Naive thymus-derived CD4-positive, alpha-beta T cell (primary cell): Measurements from ENCODE around the gene PTPRF. TPM values are rescaled to one million over a fixed set of nuclear protein-coding genes. Genes with fewer than 3 reads are reported as not detected.

Experiments
- ATAC-seq: fragments of 150-1000 bp; cut with Tn5 transposase; 2 replicates; pipeline ENCODE4 v1.10.0; 2021; ENCODE audit warnings: mild to moderate bottlenecking, moderate library complexity
- CTCF ChIA-PET: fragments of 350-600 bp; sonication (Branson Sonifier 250); formaldehyde crosslinking; loops from one replicate; lab custom pipeline; 2021; ENCODE audit warnings: antibody characterized with exemption; lab: Charles Lee
- POLR2A ChIA-PET: fragments of 350-600 bp; sonication (Branson Sonifier 250); formaldehyde crosslinking; loops from one replicate; lab custom pipeline; 2021; ENCODE audit warnings: antibody characterized with exemption, inconsistent platforms; lab: Charles Lee
- DNase-seq, 9 donors: peaks; one replicate each; pipeline versions ENCODE4 v3.0.0 to v3.0.0-alpha.2; 2020 to 2022; ENCODE audit warnings: mixed read lengths in 1 of 9
- H3K27ac ChIP-seq: one replicate; pipeline ENCODE4 v1.7.0; 2013; ENCODE audit warnings: mild to moderate bottlenecking, low read depth, low read length, moderate library complexity
- H3K27me3 ChIP-seq, 2 donors: one replicate each; pipeline ENCODE4 v1.7.0; 2013; ENCODE audit warnings: low read length in 2 of 2, mild to moderate bottlenecking in 2 of 2, moderate library complexity in 2 of 2; ENCODE audit not compliant: control insufficient read depth in 2 of 2, insufficient read depth in 2 of 2
- H3K36me3 ChIP-seq, 3 experiments: 1 replicate in 2 of 3; 2 replicates in 1 of 3; pipeline ENCODE4 v1.7.0; 2013; ENCODE audit warnings: low read length in 3 of 3, mild to moderate bottlenecking in 3 of 3, moderate library complexity in 1 of 3; ENCODE audit not compliant: insufficient read depth in 3 of 3, control insufficient read depth in 2 of 3
- H3K4me1 ChIP-seq, 2 donors: one replicate each; pipeline ENCODE4 v1.7.0; 2013; ENCODE audit warnings: low read length in 2 of 2, mild to moderate bottlenecking in 2 of 2, moderate library complexity in 1 of 2; ENCODE audit not compliant: control insufficient read depth in 2 of 2, insufficient read depth in 2 of 2
- H3K4me3 ChIP-seq: 2 replicates; pipeline ENCODE4 v1.7.0; 2013; ENCODE audit warnings: mild to moderate bottlenecking, low read length
- H3K9me3 ChIP-seq, 3 experiments: 1 replicate in 2 of 3; 2 replicates in 1 of 3; pipeline ENCODE4 v1.7.0; 2013; ENCODE audit warnings: low read length in 3 of 3; ENCODE audit not compliant: control insufficient read depth in 2 of 3
- H3K27ac Mint-ChIP-seq, 9 donors: one replicate each; pipeline ENCODE4 v1.8.0; 2020 to 2022; ENCODE audit warnings: mixed read lengths in 9 of 9, mild to moderate bottlenecking in 8 of 9, moderate library complexity in 5 of 9, inconsistent platforms in 2 of 9
- H3K27me3 Mint-ChIP-seq, 5 donors: one replicate each; pipeline ENCODE4 v1.8.0; 2021 to 2022; ENCODE audit warnings: mixed read lengths in 5 of 5, mild to moderate bottlenecking in 1 of 5
- H3K36me3 Mint-ChIP-seq, 5 donors: one replicate each; pipeline ENCODE4 v1.8.0; 2020 to 2022; ENCODE audit warnings: mixed read lengths in 5 of 5, mild to moderate bottlenecking in 3 of 5, inconsistent platforms in 1 of 5
- H3K4me1 Mint-ChIP-seq, 7 donors: one replicate each; pipeline ENCODE4 v1.8.0; 2020 to 2022; ENCODE audit warnings: mixed read lengths in 7 of 7, mild to moderate bottlenecking in 3 of 7, inconsistent platforms in 1 of 7
- H3K4me3 Mint-ChIP-seq, 10 donors: one replicate each; pipeline ENCODE4 v1.8.0; 2020 to 2022; ENCODE audit warnings: mild to moderate bottlenecking in 10 of 10, mixed read lengths in 10 of 10, moderate library complexity in 6 of 10, inconsistent platforms in 2 of 10
- H3K9me3 Mint-ChIP-seq, 11 donors: one replicate each; pipeline ENCODE4 v1.8.0; 2020 to 2022; ENCODE audit warnings: mixed read lengths in 11 of 11, mild to moderate bottlenecking in 4 of 11, inconsistent platforms in 1 of 11, moderate library complexity in 1 of 11
- intact Hi-C, 2 donors: fragments of 100-400 bp; cut with micrococcal nuclease; formaldehyde crosslinking; loops; one replicate each; pipeline ENCODE4 v1.15.1; 2023
- polyA plus RNA-seq, 2 donors: library from polyadenylated mRNA; unstranded; fragments of 300-500 nt; fragmentation: Illumina TruSeq; gene quantifications; one replicate each; pipeline ENCODE4 v1.2.3, GENCODE V29; 2021
- total RNA-seq, 6 experiments: library from RNA in 5 of 6; stranded (reverse) in 5 of 6; gene quantifications; 1 replicate in 5 of 6; 2 replicates in 1 of 6; pipeline ENCODE4 v1.2.3 and lab custom pipeline; 2021 to 2026

Gene PTPRF
- total and polyA plus RNA-seq, 7 experiments from 2014 or later: 0.49 to 2.3 (median 1.8) TPM; not detected in 4

DNA sequence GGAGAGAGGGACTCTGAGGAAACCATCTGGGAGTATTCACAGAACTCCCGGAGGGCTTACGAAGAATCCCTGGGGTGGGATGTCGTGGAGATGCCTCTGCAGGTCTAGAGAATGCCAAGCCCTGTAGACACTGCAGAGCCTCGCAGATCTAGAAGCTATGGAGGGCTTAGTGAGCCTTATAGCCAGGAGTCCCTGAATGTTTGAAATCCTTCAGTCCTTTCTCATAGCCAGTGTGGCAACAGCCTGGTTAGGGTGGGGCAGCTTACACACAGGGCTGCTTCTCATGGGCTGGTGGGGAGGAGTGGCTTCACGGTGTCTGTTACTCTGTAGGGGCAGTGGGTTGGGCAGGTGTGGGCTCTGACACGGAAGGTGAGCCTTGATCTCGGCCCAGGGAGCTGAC is 75.1 kb downstream of the PTPRF start:
- H3K27me3 ChIP-seq: no peaks in the 10 kb centered on the region
- no peak for DNase-seq
- Mint-ChIP-seq H3K27ac (no peak overlapping the region), H3K9me3 (peaks cover 0 to 1% (median 0%) of the 10 kb centered on the region in 11 donors), H3K36me3 (no peaks in the 10 kb centered on the region), H3K4me3 (no peak overlapping the region), H3K27me3 (no peaks in the 10 kb centered on the region), H3K4me1 (no peaks in the 10 kb centered on the region)
- no peak overlapping the region for H3K4me3 ChIP-seq
- no peaks in the 10 kb centered on the region for H3K4me1 ChIP-seq
- CTCF ChIA-PET: interaction anchor here (0.6 kb wide), 1 partner anchor 789 kb away, joined by 3 read pairs; no protein-coding TSS in a partner anchor
- intact Hi-C loops: no loop called here
- ATAC-seq: no peak
- no peak overlapping the region for H3K27ac ChIP-seq
- H3K9me3 ChIP-seq: no peaks in the 10 kb centered on the region
- POLR2A ChIA-PET: no interaction called here
- no peaks in the 10 kb centered on the region for H3K36me3 ChIP-seq

DNA sequence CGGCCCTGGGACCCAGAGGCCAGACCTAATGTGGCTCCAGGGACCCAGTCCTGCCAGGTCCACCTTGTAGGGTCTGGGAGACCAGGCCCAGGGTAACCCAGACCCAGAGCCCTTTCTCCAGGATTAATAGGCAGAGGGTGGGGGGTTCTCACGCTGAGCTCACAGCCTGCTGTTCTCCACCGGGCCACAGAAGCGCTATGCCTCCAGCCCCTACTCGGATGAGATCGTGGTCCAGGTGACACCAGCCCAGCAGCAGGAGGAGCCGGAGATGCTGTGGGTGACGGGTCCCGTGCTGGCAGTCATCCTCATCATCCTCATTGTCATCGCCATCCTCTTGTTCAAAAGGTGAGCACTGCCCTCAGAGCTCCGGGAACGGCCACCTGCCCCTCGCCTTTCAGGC is 75.9 kb downstream of the PTPRF start:
- ATAC-seq (no peak), DNase-seq (no peak)
- Histone ChIP-seq H3K27ac (no peak overlapping the region), H3K4me3 (no peak overlapping the region), H3K4me1 (no peaks in the 10 kb centered on the region), H3K27me3 (no peaks in the 10 kb centered on the region), H3K9me3 (no peaks in the 10 kb centered on the region), H3K36me3 (no peaks in the 10 kb centered on the region)
- POLR2A ChIA-PET: no interaction called here
- H3K27ac Mint-ChIP-seq: no peak overlapping the region
- intact Hi-C loops: no loop called here
- CTCF ChIA-PET: no interaction called here
- peaks cover 0 to 1% (median 0%) of the 10 kb centered on the region in 11 donors for H3K9me3 Mint-ChIP-seq
- no peak overlapping the region for H3K4me3 Mint-ChIP-seq
- no peaks in the 10 kb centered on the region for H3K27me3 Mint-ChIP-seq
- H3K36me3 Mint-ChIP-seq: no peaks in the 10 kb centered on the region
- peaks cover 0 to 3% (median 0%) of the 10 kb centered on the region in 7 donors for H3K4me1 Mint-ChIP-seq

DNA sequence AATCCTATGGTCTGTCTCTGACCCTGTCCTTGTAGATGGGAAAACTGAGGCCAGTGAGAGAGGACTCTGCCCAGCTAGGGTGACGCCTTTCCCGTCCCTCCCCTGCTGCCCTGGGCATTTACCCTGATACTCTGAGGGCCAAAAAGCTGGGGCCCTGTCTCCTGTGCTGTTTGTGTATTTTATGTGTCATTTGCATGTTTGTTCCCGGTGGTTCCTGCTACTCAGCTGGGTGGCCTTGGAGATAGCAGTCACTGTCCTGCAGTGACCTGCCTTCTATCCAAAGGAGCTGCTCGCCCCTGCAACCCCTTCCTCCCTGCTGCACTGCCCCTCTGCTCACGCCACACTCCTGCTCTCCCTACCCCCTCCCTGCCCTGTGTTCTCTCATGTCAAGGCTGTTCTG is 78.1 kb downstream of the PTPRF start:
- no peaks in the 10 kb centered on the region for H3K36me3 Mint-ChIP-seq
- H3K27me3 Mint-ChIP-seq: no peaks in the 10 kb centered on the region
- H3K27ac Mint-ChIP-seq: no peak overlapping the region
- peaks cover 0 to 5% (median 0%) of the 10 kb centered on the region in 7 donors for H3K4me1 Mint-ChIP-seq
- H3K4me3 Mint-ChIP-seq: no peak overlapping the region
- Histone ChIP-seq H3K27me3 (no peaks in the 10 kb centered on the region), H3K4me3 (no peak overlapping the region), H3K9me3 (no peaks in the 10 kb centered on the region), H3K4me1 (no peaks in the 10 kb centered on the region), H3K27ac (no peak overlapping the region), H3K36me3 (no peaks in the 10 kb centered on the region)
- no peak for DNase-seq
- POLR2A ChIA-PET: no interaction called here
- ATAC-seq: no peak
- H3K9me3 Mint-ChIP-seq: peaks cover 0 to 1% (median 0%) of the 10 kb centered on the region in 11 donors
- CTCF ChIA-PET: no interaction called here
- intact Hi-C loops: no loop called here

DNA sequence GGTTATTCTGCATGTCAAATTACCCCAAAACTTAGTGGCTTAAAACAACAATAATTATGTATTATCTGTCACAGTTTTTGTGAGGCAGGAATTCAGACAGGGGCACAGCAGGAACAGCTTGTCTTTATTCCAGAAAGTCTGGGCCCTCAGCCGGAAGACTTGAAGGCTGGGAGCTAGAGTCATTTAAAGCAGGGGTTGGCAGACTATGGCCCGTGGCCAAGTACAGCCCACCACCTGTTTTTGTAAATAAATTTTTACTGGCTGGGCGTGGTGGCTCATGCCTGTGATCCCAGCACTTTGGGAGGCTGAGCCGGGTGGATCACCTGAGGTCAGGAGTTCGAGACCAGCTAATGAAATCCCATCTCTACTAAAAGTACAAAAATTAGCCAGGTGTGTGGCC is 79.7 kb downstream of the PTPRF start:
- Mint-ChIP-seq H3K9me3 (peaks cover 0 to 1% (median 0%) of the 10 kb centered on the region in 11 donors), H3K27ac (no peak overlapping the region), H3K4me1 (peaks cover 0 to 5% (median 0%) of the 10 kb centered on the region in 7 donors), H3K27me3 (no peaks in the 10 kb centered on the region), H3K36me3 (no peaks in the 10 kb centered on the region), H3K4me3 (no peak overlapping the region)
- ChIA-PET CTCF (no interaction called here), POLR2A (no interaction called here)
- Histone ChIP-seq H3K27ac (no peak overlapping the region), H3K4me1 (no peaks in the 10 kb centered on the region), H3K36me3 (no peaks in the 10 kb centered on the region), H3K9me3 (no peaks in the 10 kb centered on the region), H3K27me3 (no peaks in the 10 kb centered on the region), H3K4me3 (no peak overlapping the region)
- intact Hi-C loops: no loop called here
- ATAC-seq (no peak), DNase-seq (no peak)

DNA sequence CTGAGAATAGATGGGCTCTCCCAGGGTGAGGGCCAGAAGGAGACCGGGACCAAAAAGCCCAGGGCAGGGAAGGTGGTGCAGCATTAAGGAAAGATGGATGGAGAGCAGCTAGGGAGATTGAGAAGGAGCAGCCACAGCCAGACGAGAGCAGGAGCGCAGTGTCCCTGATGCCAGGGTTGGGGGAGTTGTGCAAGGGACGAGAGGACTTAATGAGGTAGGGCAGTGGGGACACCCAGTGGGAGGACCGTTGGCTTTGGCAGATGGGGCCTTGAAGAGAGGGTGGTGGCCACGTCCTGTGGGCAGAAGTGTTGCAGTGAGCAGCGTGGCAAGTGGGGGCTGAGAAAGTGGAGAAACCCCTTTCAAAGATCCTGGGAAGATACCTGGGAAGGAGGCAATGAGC is 81.3 kb downstream of the PTPRF start:
- POLR2A ChIA-PET: no interaction called here
- no peak overlapping the region for H3K27ac ChIP-seq
- no peaks in the 10 kb centered on the region for H3K4me1 ChIP-seq
- Mint-ChIP-seq H3K27ac (no peak overlapping the region), H3K4me3 (no peak overlapping the region), H3K36me3 (no peaks in the 10 kb centered on the region), H3K4me1 (peaks cover 0 to 5% (median 0%) of the 10 kb centered on the region in 7 donors), H3K27me3 (no peaks in the 10 kb centered on the region), H3K9me3 (no peaks in the 10 kb centered on the region)
- intact Hi-C loops: no loop called here
- ATAC-seq (no peak), DNase-seq (no peak)
- H3K36me3 ChIP-seq: no peaks in the 10 kb centered on the region
- no peaks in the 10 kb centered on the region for H3K9me3 ChIP-seq
- H3K4me3 ChIP-seq: no peak overlapping the region
- no peaks in the 10 kb centered on the region for H3K27me3 ChIP-seq
- CTCF ChIA-PET: no interaction called here

DNA sequence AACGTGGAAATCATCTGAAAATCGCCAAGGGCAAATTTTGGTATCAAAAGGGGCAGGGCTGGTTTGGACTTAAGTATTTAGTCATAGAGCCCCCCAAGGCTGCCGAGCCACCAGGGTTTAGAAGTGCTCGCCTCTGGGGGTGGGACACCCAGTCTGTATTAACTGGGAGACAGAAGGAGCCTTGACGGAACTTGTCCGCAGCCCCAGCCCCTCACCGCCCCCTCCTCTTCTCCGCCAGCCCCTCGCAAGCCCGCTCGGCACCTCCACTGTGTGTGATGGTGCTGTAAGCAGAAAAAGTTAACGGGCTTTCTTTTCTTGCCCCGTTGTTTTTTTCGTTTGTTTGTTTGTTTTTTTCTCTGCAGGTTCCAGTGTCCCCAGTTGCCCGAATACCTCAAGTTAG is 81.7 kb downstream of the PTPRF start:
- H3K36me3 Mint-ChIP-seq: no peaks in the 10 kb centered on the region
- intact Hi-C loops: no loop called here

DNA sequence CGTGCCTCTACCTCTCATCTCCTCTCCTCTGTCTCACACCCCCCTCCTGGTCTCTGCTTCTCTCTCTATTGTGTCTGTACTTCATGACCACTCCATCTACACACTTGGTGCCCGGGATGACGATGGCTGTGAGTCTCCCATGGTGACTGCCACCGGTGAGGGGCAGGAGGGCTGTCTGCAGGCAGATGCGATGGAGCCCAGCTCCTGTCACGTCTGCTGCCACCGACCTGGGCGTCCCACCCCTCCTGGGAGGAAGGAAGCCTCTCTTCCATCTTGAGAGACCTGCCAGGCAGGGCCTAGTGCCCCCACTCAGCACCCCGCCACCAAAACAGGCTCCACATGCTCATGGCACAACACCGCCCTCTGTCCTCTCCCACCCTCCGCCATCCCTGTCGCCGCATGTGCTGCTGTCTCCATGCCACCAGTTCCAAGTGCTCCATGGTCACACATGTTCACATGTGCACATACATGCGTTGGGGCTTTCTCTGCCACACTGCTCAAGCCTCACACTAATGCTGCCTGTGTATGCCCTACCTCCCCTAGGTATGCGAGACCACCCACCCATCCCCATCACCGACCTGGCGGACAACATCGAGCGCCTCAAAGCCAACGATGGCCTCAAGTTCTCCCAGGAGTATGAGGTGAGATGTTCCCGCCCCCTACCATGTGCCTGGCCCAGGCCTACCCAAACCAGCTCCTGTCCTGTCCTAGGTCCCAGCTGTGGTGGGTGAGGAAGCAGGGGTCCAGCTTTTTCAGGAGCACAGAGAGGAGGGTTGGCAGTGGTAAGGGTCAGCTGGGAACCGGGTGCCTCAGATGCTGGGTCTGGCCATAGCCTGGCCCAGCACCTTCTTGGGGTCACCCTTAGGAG is 82.6 kb downstream of the PTPRF start:
- ChIA-PET POLR2A (no interaction called here), CTCF (no interaction called here)
- Histone ChIP-seq H3K27me3 (no peaks in the 10 kb centered on the region), H3K4me1 (no peaks in the 10 kb centered on the region), H3K27ac (no peak overlapping the region), H3K9me3 (no peaks in the 10 kb centered on the region), H3K36me3 (no peaks in the 10 kb centered on the region), H3K4me3 (no peak overlapping the region)
- intact Hi-C loops: no loop called here
- DNase-seq (no peak), ATAC-seq (no peak)
- H3K36me3 Mint-ChIP-seq: no peaks in the 10 kb centered on the region
- H3K4me1 Mint-ChIP-seq: peaks cover 0 to 5% (median 0%) of the 10 kb centered on the region in 7 donors
- H3K4me3 Mint-ChIP-seq: no peak overlapping the region
- no peaks in the 10 kb centered on the region for H3K9me3 Mint-ChIP-seq
- H3K27ac Mint-ChIP-seq: peak overlapping the region in 1 of 9 donors; percentile 17
- H3K27me3 Mint-ChIP-seq: no peaks in the 10 kb centered on the region

More for the DNA sequence above, 81.7 kb downstream of the PTPRF start:
- no peak overlapping the region for H3K4me3 Mint-ChIP-seq
- no peaks in the 10 kb centered on the region for H3K36me3 ChIP-seq
- H3K4me1 ChIP-seq: no peaks in the 10 kb centered on the region
- H3K9me3 Mint-ChIP-seq: no peaks in the 10 kb centered on the region
- CTCF ChIA-PET: no interaction called here
- peaks cover 0 to 5% (median 0%) of the 10 kb centered on the region in 7 donors for H3K4me1 Mint-ChIP-seq
- no peaks in the 10 kb centered on the region for H3K27me3 Mint-ChIP-seq
- H3K27ac ChIP-seq: no peak overlapping the region
- no peaks in the 10 kb centered on the region for H3K27me3 ChIP-seq
- DNase-seq (no peak), ATAC-seq (no peak)
- H3K27ac Mint-ChIP-seq: no peak overlapping the region
- H3K9me3 ChIP-seq: no peaks in the 10 kb centered on the region
- POLR2A ChIA-PET: no interaction called here
- no peak overlapping the region for H3K4me3 ChIP-seq
